Activated CD8-positive, alpha-beta memory T cell treated with anti-CD3 and anti-CD28 coated beads for 36 hours (primary cell): Measurements from ENCODE around the gene ESR1. TPM values are rescaled to one million over a fixed set of nuclear protein-coding genes. Genes with fewer than 3 reads are reported as not detected.
"Not testable (repeated sequence)": the region's sequence is repeated elsewhere in the genome, so short reads cannot be mapped to it uniquely, and the experiment has no call there.

Experiments
- CTCF ChIA-PET: fragments of 350-600 bp; sonication (Branson Sonifier 250); formaldehyde crosslinking; loops from one replicate; lab custom pipeline; 2021; ENCODE audit warnings: antibody characterized with exemption; lab: Charles Lee
- POLR2A ChIA-PET: fragments of 350-600 bp; sonication (Branson Sonifier 250); formaldehyde crosslinking; loops from one replicate; lab custom pipeline; 2021; ENCODE audit warnings: antibody characterized with exemption; lab: Charles Lee
- total RNA-seq, 2 experiments: library from RNA; stranded (reverse); gene quantifications; one replicate each; pipeline ENCODE4 v1.2.3, GENCODE V29; 2021

Gene ESR1
- total RNA-seq, 2 experiments from 2014 or later, result 0.02 to 0.15 TPM

GRCh38 chr6:152026744-152027143 is 219.3 kb downstream of the ESR1 start:
- POLR2A ChIA-PET, CTCF ChIA-PET: not testable (repeated sequence)

GRCh38 chr6:152033765-152034164 is 226.3 kb downstream of the ESR1 start:
- CTCF ChIA-PET, POLR2A ChIA-PET: not testable (repeated sequence)

- ChIA-PET POLR2A (no interaction called here), CTCF (no interaction called here)
Observed at GRCh38 chr6:152034631-152035030, 227.1 kb downstream of the ESR1 start.

GRCh38 chr6:152046118-152046517 is 238.6 kb downstream of the ESR1 start:
- CTCF ChIA-PET, result no interaction called here
- POLR2A ChIA-PET, result no interaction called here

GRCh38 chr6:152048921-152049320 is 241.4 kb downstream of the ESR1 start:
- CTCF ChIA-PET, result no interaction called here
- POLR2A ChIA-PET, result no interaction called here

GRCh38 chr6:152049502-152049901 is 242.0 kb downstream of the ESR1 start:
- POLR2A ChIA-PET, result no interaction called here
- CTCF ChIA-PET, result no interaction called here

- CTCF ChIA-PET, result no interaction called here
- POLR2A ChIA-PET, result no interaction called here
Observed at GRCh38 chr6:152050451-152051195, 243.1 kb downstream of the ESR1 start.

- POLR2A ChIA-PET, result no interaction called here
- CTCF ChIA-PET, result no interaction called here
Observed at GRCh38 chr6:152052061-152052460, 244.6 kb downstream of the ESR1 start.

- ChIA-PET POLR2A (no interaction called here), CTCF (no interaction called here)
Observed at GRCh38 chr6:152053332-152053731, 245.8 kb downstream of the ESR1 start.

GRCh38 chr6:152054441-152054840 is 247.0 kb downstream of the ESR1 start:
- ChIA-PET CTCF (no interaction called here), POLR2A (no interaction called here)

- POLR2A ChIA-PET, result no interaction called here
- CTCF ChIA-PET, result no interaction called here
Observed at GRCh38 chr6:152055517-152055916, 248.0 kb downstream of the ESR1 start.

- ChIA-PET CTCF (no interaction called here), POLR2A (no interaction called here)
Observed at GRCh38 chr6:152057832-152058498, 250.5 kb downstream of the ESR1 start.

GRCh38 chr6:152059909-152060308 is 252.4 kb downstream of the ESR1 start:
- POLR2A ChIA-PET, result no interaction called here
- CTCF ChIA-PET, result no interaction called here

GRCh38 chr6:152062476-152062875 is 255.0 kb downstream of the ESR1 start:
- CTCF ChIA-PET, result no interaction called here
- POLR2A ChIA-PET, result no interaction called here

GRCh38 chr6:152063170-152063921 is 255.9 kb downstream of the ESR1 start:
- ChIA-PET POLR2A (no interaction called here), CTCF (no interaction called here)

GRCh38 chr6:152068622-152069261 is 261.3 kb downstream of the ESR1 start:
- POLR2A ChIA-PET, result no interaction called here

GRCh38 chr6:152070556-152070955 is 263.1 kb downstream of the ESR1 start:
- ChIA-PET CTCF (no interaction called here), POLR2A (no interaction called here)

More at GRCh38 chr6:152068622-152069261, 261.3 kb downstream of the ESR1 start:
- CTCF ChIA-PET, result no interaction called here

- ChIA-PET POLR2A (no interaction called here), CTCF (no interaction called here)
Observed at GRCh38 chr6:152071318-152071717, 263.8 kb downstream of the ESR1 start.

GRCh38 chr6:152071843-152072242 is 264.4 kb downstream of the ESR1 start:
- CTCF ChIA-PET, result no interaction called here
- POLR2A ChIA-PET, result no interaction called here

- POLR2A ChIA-PET, CTCF ChIA-PET: not testable (repeated sequence)
Observed at GRCh38 chr6:152076242-152076641, 268.8 kb downstream of the ESR1 start.
